ENCODE results near the gene SS18L1.

Gene SS18L1

DNA sequence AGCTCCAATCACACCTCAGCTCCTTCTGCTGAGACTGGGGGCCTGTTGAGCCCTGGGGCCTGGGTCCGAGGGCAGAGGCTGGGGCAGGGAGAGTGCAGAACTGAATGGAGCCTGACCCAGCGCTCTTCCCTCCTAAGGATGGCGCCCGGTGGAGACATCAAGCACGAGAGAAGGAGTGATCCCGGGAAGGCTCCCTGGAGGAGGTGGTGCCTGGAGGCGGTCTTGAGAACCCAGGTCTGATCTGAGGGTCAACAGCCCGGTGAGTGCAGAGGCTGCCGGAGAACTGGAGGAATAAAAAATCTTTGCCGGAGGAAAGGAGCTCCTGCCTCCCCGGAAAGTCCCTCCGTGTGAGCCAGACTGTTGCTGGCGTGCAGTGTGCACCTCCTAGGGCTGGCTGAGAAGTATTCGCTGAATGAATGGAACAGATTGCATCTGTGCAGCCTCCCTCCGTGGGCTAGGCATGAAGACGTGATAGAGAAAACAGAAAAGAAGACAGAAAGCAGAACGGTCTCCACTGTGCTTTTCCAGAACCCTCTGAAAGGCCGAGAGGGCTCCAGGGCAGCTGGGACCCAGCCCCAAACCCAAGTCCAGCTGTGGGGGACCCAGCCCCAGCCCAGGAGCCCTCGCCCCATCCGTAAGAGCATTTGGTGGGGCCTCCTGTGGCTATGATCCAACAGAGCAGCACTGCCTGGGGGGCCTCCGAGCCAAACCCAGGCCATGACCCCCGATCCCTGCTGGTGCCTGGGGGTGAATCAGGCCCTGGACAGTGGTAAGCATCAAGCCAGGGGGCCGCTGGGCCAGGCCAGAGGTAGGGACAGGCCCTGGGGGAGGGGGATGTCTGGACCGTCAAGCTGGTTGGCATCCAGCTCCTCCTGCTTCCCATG, 83.4 kb downstream of the SS18L1 start:
- DNase-seq (ENCODE audit: low read depth in 2 of 2) = no peak

- no peak for DNase-seq (ENCODE audit: low read depth in 2 of 2)
These were observed 84.0 kb downstream of the SS18L1 start for GRCh38 chr20:62227591-62227976.

DNA sequence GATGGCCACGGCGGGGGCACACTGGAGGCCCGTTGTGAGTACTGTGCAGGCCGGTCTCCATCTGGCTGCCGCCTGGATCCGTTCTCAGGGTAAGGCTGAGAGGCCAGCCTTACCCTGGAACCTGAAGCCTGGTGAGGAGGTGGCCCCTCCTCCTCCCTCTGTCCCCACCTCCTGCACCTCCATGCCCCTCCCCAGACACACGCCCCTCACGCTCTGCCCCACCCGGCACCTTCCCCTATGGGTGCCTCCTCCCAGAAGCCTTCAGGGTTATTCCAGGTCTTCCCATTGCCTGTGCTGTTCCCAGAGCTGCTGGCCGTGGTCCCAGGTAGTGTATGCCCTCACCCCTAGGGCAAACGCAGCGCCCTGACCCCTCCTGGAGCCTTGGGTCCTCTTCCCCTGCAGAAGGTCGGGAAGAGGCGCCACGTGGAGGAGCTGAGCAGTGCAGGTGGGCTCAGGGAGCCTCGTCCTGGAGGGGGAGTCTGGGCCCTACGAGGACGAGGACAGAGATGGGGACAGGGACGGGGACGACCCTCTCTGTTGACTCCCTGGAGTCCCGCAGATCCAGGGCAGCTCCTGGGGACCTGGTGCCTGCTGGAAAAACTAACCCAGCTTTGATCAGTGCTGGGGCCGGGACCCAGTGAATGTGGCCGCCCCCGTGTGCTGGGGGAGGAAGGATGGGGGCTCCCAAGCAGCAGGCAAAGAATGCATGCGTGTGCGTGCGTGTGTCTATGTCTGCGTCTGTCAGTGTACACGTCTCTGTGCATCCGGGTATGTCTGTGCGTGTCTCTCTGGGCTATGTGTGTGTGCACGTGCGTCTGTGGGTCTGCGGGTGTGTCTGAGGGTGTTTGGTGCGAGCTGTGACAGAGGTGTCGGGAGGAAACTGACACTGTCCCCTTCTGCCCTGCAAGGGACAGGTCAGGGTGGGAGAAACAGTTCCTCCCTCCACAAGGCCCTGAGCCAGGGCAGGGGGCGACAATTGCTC, 84.7 kb downstream of the SS18L1 start:
- no peak for DNase-seq (ENCODE audit: low read depth in 2 of 2)

GRCh38 chr20:62228982-62229545, 85.5 kb downstream of the SS18L1 start:
- no peak for DNase-seq (ENCODE audit: low read depth in 2 of 2)

- DNase-seq (ENCODE audit: low read depth in 2 of 2) = no peak
These were observed 86.1 kb downstream of the SS18L1 start for GRCh38 chr20:62229667-62230066.

GRCh38 chr20:62230276-62230675, 86.7 kb downstream of the SS18L1 start:
- DNase-seq (ENCODE audit: low read depth in 2 of 2) = no peak

GRCh38 chr20:62230696-62231095, 87.1 kb downstream of the SS18L1 start:
- DNase-seq (ENCODE audit: low read depth in 2 of 2) = no peak

GRCh38 chr20:62231292-62231691, 87.7 kb downstream of the SS18L1 start:
- no peak for DNase-seq (ENCODE audit: low read depth in 2 of 2)

Data from stimulated activated CD4-positive, alpha-beta T cell treated with anti-CD3 and anti-CD28 coated beads, Interleukin-12 subunit alpha, Interleukin-12 subunit beta, amount 100 ng/mL, for 24 hours (primary cell).